PFSK-1 (cell line): ENCODE measurements around the gene EGR2.

Experiments used
- POLR2AphosphoS5 ChIP-seq: IDR thresholded peaks from 2 replicates; pipeline ENCODE4 v1.6.1; 2012; ENCODE audit warnings: low read depth, mild to moderate bottlenecking, control low read depth, low read length, moderate library complexity
- SIN3A ChIP-seq: IDR thresholded peaks from 2 replicates; pipeline ENCODE4 v1.6.1; 2012; ENCODE audit warnings: mild to moderate bottlenecking, low read length, moderate library complexity, borderline replicate concordance; ENCODE audit not compliant: insufficient read depth
- TAF1 ChIP-seq: IDR thresholded peaks from 2 replicates; pipeline ENCODE4 v1.6.1; 2012; ENCODE audit warnings: low read length, control low read depth, borderline replicate concordance; ENCODE audit not compliant: insufficient read depth
- TF ChIP-seq, protein P1 (sequence below), 2 experiments: IDR thresholded peaks; 2 replicates each; pipeline versions ENCODE4 v1.6.1 to v1.8.0; 2011 to 2012; ENCODE audit warnings: low read depth in 2 of 2, low read length in 2 of 2, control low read depth in 1 of 2, inconsistent platforms in 1 of 2, mild to moderate bottlenecking in 1 of 2, moderate library complexity in 1 of 2; ENCODE audit not compliant: insufficient read depth in 1 of 2

- TF ChIP-seq, protein P1, sequence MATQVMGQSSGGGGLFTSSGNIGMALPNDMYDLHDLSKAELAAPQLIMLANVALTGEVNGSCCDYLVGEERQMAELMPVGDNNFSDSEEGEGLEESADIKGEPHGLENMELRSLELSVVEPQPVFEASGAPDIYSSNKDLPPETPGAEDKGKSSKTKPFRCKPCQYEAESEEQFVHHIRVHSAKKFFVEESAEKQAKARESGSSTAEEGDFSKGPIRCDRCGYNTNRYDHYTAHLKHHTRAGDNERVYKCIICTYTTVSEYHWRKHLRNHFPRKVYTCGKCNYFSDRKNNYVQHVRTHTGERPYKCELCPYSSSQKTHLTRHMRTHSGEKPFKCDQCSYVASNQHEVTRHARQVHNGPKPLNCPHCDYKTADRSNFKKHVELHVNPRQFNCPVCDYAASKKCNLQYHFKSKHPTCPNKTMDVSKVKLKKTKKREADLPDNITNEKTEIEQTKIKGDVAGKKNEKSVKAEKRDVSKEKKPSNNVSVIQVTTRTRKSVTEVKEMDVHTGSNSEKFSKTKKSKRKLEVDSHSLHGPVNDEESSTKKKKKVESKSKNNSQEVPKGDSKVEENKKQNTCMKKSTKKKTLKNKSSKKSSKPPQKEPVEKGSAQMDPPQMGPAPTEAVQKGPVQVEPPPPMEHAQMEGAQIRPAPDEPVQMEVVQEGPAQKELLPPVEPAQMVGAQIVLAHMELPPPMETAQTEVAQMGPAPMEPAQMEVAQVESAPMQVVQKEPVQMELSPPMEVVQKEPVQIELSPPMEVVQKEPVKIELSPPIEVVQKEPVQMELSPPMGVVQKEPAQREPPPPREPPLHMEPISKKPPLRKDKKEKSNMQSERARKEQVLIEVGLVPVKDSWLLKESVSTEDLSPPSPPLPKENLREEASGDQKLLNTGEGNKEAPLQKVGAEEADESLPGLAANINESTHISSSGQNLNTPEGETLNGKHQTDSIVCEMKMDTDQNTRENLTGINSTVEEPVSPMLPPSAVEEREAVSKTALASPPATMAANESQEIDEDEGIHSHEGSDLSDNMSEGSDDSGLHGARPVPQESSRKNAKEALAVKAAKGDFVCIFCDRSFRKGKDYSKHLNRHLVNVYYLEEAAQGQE (IDR thresholded peaks at IDR 0.05; ENCODE audit: insufficient read depth in 1 of 2, low read depth in 2 of 2, low read length in 2 of 2): no peak
- TF ChIP-seq POLR2AphosphoS5: no peak
- TF ChIP-seq TAF1: no peak
- no peak for TF ChIP-seq SIN3A
Observed at GRCh38 chr10:62763155-62763554, 53.0 kb downstream of the EGR2 start.
